Parathyroid adenoma (tissue), 2 donors: ENCODE results near the gene IMMP2L.
"Not testable (repeated sequence)": the region's sequence is repeated elsewhere in the genome, so short reads cannot be mapped to it uniquely, and the experiment has no call there.

Source experiments
- H2AFZ ChIP-seq: fragments of 300-600 bp; sonication (generic); one replicate; pipeline ENCODE4 v1.7.0; 2017; ENCODE audit warnings: antibody characterized with exemption, mild to moderate bottlenecking
- H3K27ac ChIP-seq: fragments of 300-600 bp; sonication (generic); one replicate; pipeline ENCODE4 v1.7.0; 2017
- H3K27me3 ChIP-seq: fragments of 300-600 bp; sonication (generic); one replicate; pipeline ENCODE4 v1.7.0; 2017; ENCODE audit warnings: low read length; ENCODE audit not compliant: control insufficient read depth, insufficient read depth
- H3K36me3 ChIP-seq: fragments of 300-600 bp; sonication (generic); one replicate; pipeline ENCODE4 v1.7.0; 2017; ENCODE audit warnings: low read length; ENCODE audit not compliant: control insufficient read depth, insufficient read depth
- H3K4me1 ChIP-seq: fragments of 300-600 bp; sonication (generic); one replicate; pipeline ENCODE4 v1.7.0; 2017; ENCODE audit warnings: control low read depth
- H3K4me2 ChIP-seq: fragments of 300-600 bp; sonication (generic); one replicate; pipeline ENCODE4 v1.7.0; 2017; ENCODE audit warnings: low read length
- H3K4me3 ChIP-seq: fragments of 300-600 bp; sonication (generic); one replicate; pipeline ENCODE4 v1.7.0; 2017; ENCODE audit warnings: low read depth, low read length
- H3K79me2 ChIP-seq: fragments of 300-600 bp; sonication (generic); one replicate; pipeline ENCODE4 v1.7.0; 2017; ENCODE audit warnings: control low read depth
- H3K9ac ChIP-seq: fragments of 300-600 bp; sonication (generic); one replicate; pipeline ENCODE4 v1.7.0; 2017; ENCODE audit warnings: mild to moderate bottlenecking
- H3K9me3 ChIP-seq: fragments of 300-600 bp; sonication (generic); one replicate; pipeline ENCODE4 v1.7.0; 2017; ENCODE audit warnings: low read length; ENCODE audit not compliant: control insufficient read depth
- TF ChIP-seq, protein P1 (sequence below): fragments of 300-600 bp; sonication (generic); IDR thresholded peaks from one replicate; pipeline ENCODE4 v1.7.0; 2017; ENCODE audit warnings: antibody characterized with exemption, mild to moderate bottlenecking
- donor health status: primary hyperparathyroidism.

The IMMP2L gene

DNA sequence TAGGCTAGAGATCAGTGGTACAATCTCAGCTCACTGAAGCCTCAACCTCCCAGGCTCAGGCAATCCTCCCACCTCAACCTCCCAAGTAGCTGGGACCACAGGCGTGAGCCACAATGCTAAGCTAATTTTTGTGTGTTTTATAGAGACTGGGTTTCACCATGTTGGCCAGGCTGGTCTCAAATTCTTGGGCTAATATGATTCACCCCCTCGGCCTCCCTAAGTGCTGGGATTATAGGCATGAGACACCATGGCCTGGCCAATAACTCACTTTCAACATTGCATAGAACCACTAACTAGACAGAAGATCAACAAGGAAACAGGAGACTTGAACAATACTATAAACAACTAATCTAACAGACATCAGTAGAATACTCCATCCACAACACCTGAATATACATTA, 279.7 kb downstream of the IMMP2L start:
- Histone ChIP-seq H2AFZ (no peak overlapping the region), H3K4me2 (no peak overlapping the region), H3K79me2 (peaks cover 2% of the 10 kb centered on the region), H3K9me3 (no peaks in the 10 kb centered on the region), H3K27me3 (no peaks in the 10 kb centered on the region), H3K27ac (no peak overlapping the region), H3K36me3 (no peaks in the 10 kb centered on the region), H3K9ac (no peak overlapping the region), H3K4me3 (no peak overlapping the region), H3K4me1 (no peaks in the 10 kb centered on the region)
- TF ChIP-seq, protein P1, sequence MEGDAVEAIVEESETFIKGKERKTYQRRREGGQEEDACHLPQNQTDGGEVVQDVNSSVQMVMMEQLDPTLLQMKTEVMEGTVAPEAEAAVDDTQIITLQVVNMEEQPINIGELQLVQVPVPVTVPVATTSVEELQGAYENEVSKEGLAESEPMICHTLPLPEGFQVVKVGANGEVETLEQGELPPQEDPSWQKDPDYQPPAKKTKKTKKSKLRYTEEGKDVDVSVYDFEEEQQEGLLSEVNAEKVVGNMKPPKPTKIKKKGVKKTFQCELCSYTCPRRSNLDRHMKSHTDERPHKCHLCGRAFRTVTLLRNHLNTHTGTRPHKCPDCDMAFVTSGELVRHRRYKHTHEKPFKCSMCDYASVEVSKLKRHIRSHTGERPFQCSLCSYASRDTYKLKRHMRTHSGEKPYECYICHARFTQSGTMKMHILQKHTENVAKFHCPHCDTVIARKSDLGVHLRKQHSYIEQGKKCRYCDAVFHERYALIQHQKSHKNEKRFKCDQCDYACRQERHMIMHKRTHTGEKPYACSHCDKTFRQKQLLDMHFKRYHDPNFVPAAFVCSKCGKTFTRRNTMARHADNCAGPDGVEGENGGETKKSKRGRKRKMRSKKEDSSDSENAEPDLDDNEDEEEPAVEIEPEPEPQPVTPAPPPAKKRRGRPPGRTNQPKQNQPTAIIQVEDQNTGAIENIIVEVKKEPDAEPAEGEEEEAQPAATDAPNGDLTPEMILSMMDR = no peak

- Histone ChIP-seq H3K36me3 (no peaks in the 10 kb centered on the region), H3K4me3 (no peak overlapping the region), H3K79me2 (no peaks in the 10 kb centered on the region), H3K9me3 (no peaks in the 10 kb centered on the region), H2AFZ (no peak overlapping the region), H3K9ac (no peak overlapping the region), H3K4me2 (no peak overlapping the region), H3K27me3 (no peaks in the 10 kb centered on the region), H3K4me1 (no peaks in the 10 kb centered on the region), H3K27ac (no peak overlapping the region)
- TF ChIP-seq, protein P1 = no peak
Measured at GRCh38 chr7:111274857-111275256, 287.4 kb downstream of the IMMP2L start.

GRCh38 chr7:111272092-111272491, 290.2 kb downstream of the IMMP2L start:
- H3K4me3 ChIP-seq = no peak overlapping the region
- no peak overlapping the region for H3K27ac ChIP-seq
- H2AFZ ChIP-seq = no peak overlapping the region
- no peaks in the 10 kb centered on the region for H3K9me3 ChIP-seq
- H3K9ac ChIP-seq = no peak overlapping the region
- H3K36me3 ChIP-seq = no peaks in the 10 kb centered on the region
- H3K79me2 ChIP-seq = no peaks in the 10 kb centered on the region
- TF ChIP-seq, protein P1 = no peak
- no peaks in the 10 kb centered on the region for H3K27me3 ChIP-seq
- no peak overlapping the region for H3K4me2 ChIP-seq
- no peaks in the 10 kb centered on the region for H3K4me1 ChIP-seq

GRCh38 chr7:111270794-111271193, 291.5 kb downstream of the IMMP2L start:
- not testable (repeated sequence) for H3K27ac ChIP-seq, H3K27me3 ChIP-seq, H3K9ac ChIP-seq, H3K4me3 ChIP-seq, H3K4me2 ChIP-seq, H3K9me3 ChIP-seq, H3K79me2 ChIP-seq, H3K36me3 ChIP-seq, H3K4me1 ChIP-seq, H2AFZ ChIP-seq

DNA sequence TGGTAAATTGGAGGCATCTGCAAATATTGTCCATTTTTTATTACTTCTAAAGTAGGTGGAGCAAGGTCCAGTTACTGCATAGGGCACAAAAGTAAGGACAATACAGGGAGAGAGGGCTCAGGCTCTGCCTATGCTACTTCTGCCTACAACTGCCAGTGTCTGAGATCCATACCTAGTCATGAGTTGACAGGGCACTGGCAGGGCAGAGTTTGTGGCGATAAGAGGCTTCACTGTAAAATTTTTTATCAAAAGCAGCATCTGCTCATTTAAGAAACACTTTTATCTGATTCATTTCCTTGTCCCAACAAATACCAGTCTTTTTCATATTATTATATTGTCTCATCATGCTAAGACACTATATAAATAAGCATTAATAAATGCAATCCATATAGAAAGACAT, 293.4 kb downstream of the IMMP2L start:
- no peaks in the 10 kb centered on the region for H3K79me2 ChIP-seq
- H3K9ac ChIP-seq = no peak overlapping the region
- no peaks in the 10 kb centered on the region for H3K36me3 ChIP-seq
- TF ChIP-seq, protein P1 = no peak
- H3K4me1 ChIP-seq = peaks cover 14% of the 10 kb centered on the region
- no peak overlapping the region for H2AFZ ChIP-seq
- H3K27me3 ChIP-seq = no peaks in the 10 kb centered on the region
- no peaks in the 10 kb centered on the region for H3K9me3 ChIP-seq
- H3K4me3 ChIP-seq = no peak overlapping the region
- no peak overlapping the region for H3K4me2 ChIP-seq
- no peak overlapping the region for H3K27ac ChIP-seq
